ENCODE data around the gene ZNF487. TPM values are rescaled to one million over a fixed set of nuclear protein-coding genes. Genes with fewer than 3 reads are reported as not detected.
A peak's percentile ranks its signal among the peaks of the same experiment; 100 is the strongest.

ZNF487 gene
- total and polyA plus RNA-seq, 2 of the 13 experiments (the other 11 are each of a cell fraction or from before 2014, with no cell fraction given), result 7.4 to 8.8 TPM

GRCh38 chr10:43390333-43390732 lies 46.6 kb upstream of the ZNF487 start:
- FAIRE-seq (no peak), DNase-seq (ENCODE audit: low spot score) (no peak), ATAC-seq (no peak)
- H2AFZ ChIP-seq (ENCODE audit: low read length), result no peak overlapping the region
- H3K4me3 ChIP-seq (replicated peaks in 1 of 3; ENCODE audit: insufficient read depth in 1 of 3, low read depth in 2 of 3, low read length in 3 of 3), result no peak overlapping the region
- in situ Hi-C loops (cut with HindIII; ENCODE audit: extremely low pct_ligation_motif_present, low pct_unique_long_range_greater_than_20kb), result no loop called here
- H3K79me2 ChIP-seq (ENCODE audit: insufficient read depth, low read length), result peaks cover 77% of the 10 kb centered on the region
- no peak overlapping the region for H3K9ac ChIP-seq (ENCODE audit: insufficient read depth, low read depth, low read length)
- peak overlapping the region; percentile 7; the same call in 1 of the 2 replicates for H3K4me2 ChIP-seq (ENCODE audit: low read depth, low read length)
- no peaks in the 10 kb centered on the region for H3K9me3 ChIP-seq (ENCODE audit: low read length)
- H3K4me1 ChIP-seq (ENCODE audit: insufficient read depth, low read length), result peaks cover 64% of the 10 kb centered on the region
- no TSS peak for BruUV-seq (replicated peaks)
- H3K36me3 ChIP-seq (replicated peaks in 1 of 2; ENCODE audit: control insufficient read depth in 1 of 2, insufficient read depth in 2 of 2, low read length in 2 of 2), result peaks cover 33 to 88% of the 10 kb centered on the region in 2 experiments
- no peaks in the 10 kb centered on the region for H3K27me3 ChIP-seq (ENCODE audit: control insufficient read depth in 1 of 2, insufficient read depth in 2 of 2, low read length in 2 of 2)
- peaks cover 90% of the 10 kb centered on the region for H4K20me1 ChIP-seq (ENCODE audit: insufficient read depth, low read length)
- no peak overlapping the region for H3K27ac ChIP-seq (ENCODE audit: extremely low read length, insufficient read depth, low read length)
- CTCF ChIA-PET (ENCODE audit: low intra/inter-chr PET ratio, low total read pairs), result interaction anchor here (0.6 to 1.1 kb wide), 2 partner anchors 45 to 71 kb away, joined by 3 to 4 read pairs; no protein-coding TSS in a partner anchor
- intact Hi-C loops (cut with micrococcal nuclease; ENCODE audit: unreplicated experiment), result no loop called here
- POLR2A ChIA-PET, result interaction anchor here (1.0 kb wide), 1 partner anchor 30 kb away, joined by 3 read pairs; no protein-coding TSS in a partner anchor
- 91% methylated on average over 5 of the region's 5 CpGs for WGBS (ENCODE audit: low lambda C conversion rate)
- TF ChIP-seq YEATS4 (CRISPR knock-in tag; IDR thresholded peaks at IDR 0.05; ENCODE audit: borderline replicate concordance) (no peak), RBM22 (optimal IDR thresholded peaks at IDR 0.05; ENCODE audit: low read length) (peak; percentile 9), POLR2AphosphoS2 (IDR thresholded peaks at IDR 0.05; ENCODE audit: low read depth, low read length) (0 out of 2 replicates have a peak, but pooled peaks have one; percentile 48)
- TF ChIP-seq, protein P1, sequence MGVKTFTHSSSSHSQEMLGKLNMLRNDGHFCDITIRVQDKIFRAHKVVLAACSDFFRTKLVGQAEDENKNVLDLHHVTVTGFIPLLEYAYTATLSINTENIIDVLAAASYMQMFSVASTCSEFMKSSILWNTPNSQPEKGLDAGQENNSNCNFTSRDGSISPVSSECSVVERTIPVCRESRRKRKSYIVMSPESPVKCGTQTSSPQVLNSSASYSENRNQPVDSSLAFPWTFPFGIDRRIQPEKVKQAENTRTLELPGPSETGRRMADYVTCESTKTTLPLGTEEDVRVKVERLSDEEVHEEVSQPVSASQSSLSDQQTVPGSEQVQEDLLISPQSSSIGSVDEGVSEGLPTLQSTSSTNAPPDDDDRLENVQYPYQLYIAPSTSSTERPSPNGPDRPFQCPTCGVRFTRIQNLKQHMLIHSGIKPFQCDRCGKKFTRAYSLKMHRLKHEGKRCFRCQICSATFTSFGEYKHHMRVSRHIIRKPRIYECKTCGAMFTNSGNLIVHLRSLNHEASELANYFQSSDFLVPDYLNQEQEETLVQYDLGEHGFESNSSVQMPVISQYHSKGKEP (CRISPR knock-in tag; IDR thresholded peaks at IDR 0.05), result no peak
- TF ChIP-seq, protein P2, sequence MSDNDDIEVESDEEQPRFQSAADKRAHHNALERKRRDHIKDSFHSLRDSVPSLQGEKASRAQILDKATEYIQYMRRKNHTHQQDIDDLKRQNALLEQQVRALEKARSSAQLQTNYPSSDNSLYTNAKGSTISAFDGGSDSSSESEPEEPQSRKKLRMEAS (IDR thresholded peaks at IDR 0.05), result 0 out of 2 replicates have a peak, but pooled peaks have one; percentile 6

DNA sequence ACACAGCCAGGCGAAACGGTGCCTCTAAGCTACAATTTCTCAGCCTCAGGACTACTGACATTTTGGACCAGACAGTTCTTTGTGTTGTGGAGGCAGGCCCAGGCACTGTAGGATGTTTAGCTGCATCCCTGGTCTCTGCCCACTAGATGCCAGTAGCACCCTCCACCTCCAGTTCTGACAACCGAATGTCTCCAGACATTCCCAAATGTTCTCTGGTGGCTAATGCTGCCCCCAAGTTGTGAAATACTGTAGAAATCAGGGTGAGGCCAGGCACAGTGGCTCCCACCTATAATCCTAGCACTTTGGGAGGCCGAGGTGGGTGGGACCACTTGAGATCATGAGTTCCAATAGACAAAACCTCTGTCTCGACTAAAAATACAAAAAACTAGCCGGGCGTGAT lies 46.2 kb upstream of the ZNF487 start:
- Histone ChIP-seq H3K27me3 (ENCODE audit: control insufficient read depth in 1 of 2, insufficient read depth in 2 of 2, low read length in 2 of 2) (no peaks in the 10 kb centered on the region; a peak in 1 of 5 replicates), H3K79me2 (ENCODE audit: insufficient read depth, low read length) (peaks cover 81% of the 10 kb centered on the region), H3K4me1 (ENCODE audit: insufficient read depth, low read length) (peaks cover 66% of the 10 kb centered on the region), H3K9me3 (ENCODE audit: low read length) (no peaks in the 10 kb centered on the region), H4K20me1 (ENCODE audit: insufficient read depth, low read length) (peaks cover 93% of the 10 kb centered on the region), H3K36me3 (replicated peaks in 1 of 2; ENCODE audit: control insufficient read depth in 1 of 2, insufficient read depth in 2 of 2, low read length in 2 of 2) (peaks cover 33 to 88% of the 10 kb centered on the region in 2 experiments), H3K4me3 (replicated peaks in 1 of 3; ENCODE audit: insufficient read depth in 1 of 3, low read depth in 2 of 3, low read length in 3 of 3) (no peak overlapping the region), H3K4me2 (ENCODE audit: low read depth, low read length) (peak overlapping the region; percentile 7; the same call in 1 of the 2 replicates), H3K27ac (ENCODE audit: extremely low read length, insufficient read depth, low read length) (no peak overlapping the region), H3K9ac (ENCODE audit: insufficient read depth, low read depth, low read length) (no peak overlapping the region), H2AFZ (ENCODE audit: low read length) (no peak overlapping the region)
- ChIA-PET CTCF (ENCODE audit: low intra/inter-chr PET ratio, low total read pairs) (interaction anchor here (1.1 kb wide), 1 partner anchor 71 kb away, joined by 4 read pairs; no protein-coding TSS in a partner anchor), POLR2A (interaction anchor here (1.0 kb wide), 1 partner anchor 29 kb away, joined by 3 read pairs; no protein-coding TSS in a partner anchor)
- FAIRE-seq, result peak; percentile 51
- 92% methylated on average over 7 of the region's 7 CpGs for WGBS (ENCODE audit: low lambda C conversion rate)
- peak; percentile 67 for ATAC-seq
- DNase-seq (ENCODE audit: low spot score), result peak; percentile 42
- in situ Hi-C loops (cut with HindIII; ENCODE audit: extremely low pct_ligation_motif_present, low pct_unique_long_range_greater_than_20kb), result no loop called here
- intact Hi-C loops (cut with micrococcal nuclease; ENCODE audit: unreplicated experiment), result no loop called here
- no TSS peak for BruUV-seq (replicated peaks)
- TF ChIP-seq, protein P3, sequence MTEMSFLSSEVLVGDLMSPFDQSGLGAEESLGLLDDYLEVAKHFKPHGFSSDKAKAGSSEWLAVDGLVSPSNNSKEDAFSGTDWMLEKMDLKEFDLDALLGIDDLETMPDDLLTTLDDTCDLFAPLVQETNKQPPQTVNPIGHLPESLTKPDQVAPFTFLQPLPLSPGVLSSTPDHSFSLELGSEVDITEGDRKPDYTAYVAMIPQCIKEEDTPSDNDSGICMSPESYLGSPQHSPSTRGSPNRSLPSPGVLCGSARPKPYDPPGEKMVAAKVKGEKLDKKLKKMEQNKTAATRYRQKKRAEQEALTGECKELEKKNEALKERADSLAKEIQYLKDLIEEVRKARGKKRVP (CRISPR knock-in tag; IDR thresholded peaks at IDR 0.05), result no peak
- TF ChIP-seq ZBTB7B (CRISPR knock-in tag; IDR thresholded peaks at IDR 0.05), result no peak
- TF ChIP-seq, protein P4, sequence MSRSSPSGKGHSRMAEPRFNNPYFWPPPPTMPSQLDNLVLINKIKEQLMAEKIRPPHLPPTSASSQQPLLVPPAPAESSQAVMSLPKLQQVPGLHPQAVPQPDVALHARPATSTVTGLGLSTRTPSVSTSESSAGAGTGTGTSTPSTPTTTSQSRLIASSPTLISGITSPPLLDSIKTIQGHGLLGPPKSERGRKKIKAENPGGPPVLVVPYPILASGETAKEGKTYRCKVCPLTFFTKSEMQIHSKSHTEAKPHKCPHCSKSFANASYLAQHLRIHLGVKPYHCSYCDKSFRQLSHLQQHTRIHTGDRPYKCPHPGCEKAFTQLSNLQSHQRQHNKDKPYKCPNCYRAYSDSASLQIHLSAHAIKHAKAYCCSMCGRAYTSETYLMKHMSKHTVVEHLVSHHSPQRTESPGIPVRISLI (CRISPR knock-in tag; IDR thresholded peaks at IDR 0.05; ENCODE audit: borderline replicate concordance), result no peak
- TF ChIP-seq SUZ12 (IDR thresholded peaks at IDR 0.05; ENCODE audit: low read depth, low read length), result no peak
- TF ChIP-seq RNF2 (conservative IDR thresholded peaks at IDR 0.05; ENCODE audit: low read depth), result no peak
- TF ChIP-seq, protein P5, sequence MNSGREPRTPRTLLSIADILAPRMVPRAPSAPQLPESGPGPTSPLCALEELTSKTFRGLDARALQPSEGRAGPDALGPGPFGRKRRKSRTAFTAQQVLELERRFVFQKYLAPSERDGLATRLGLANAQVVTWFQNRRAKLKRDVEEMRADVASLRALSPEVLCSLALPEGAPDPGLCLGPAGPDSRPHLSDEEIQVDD (CRISPR knock-in tag; IDR thresholded peaks at IDR 0.05; ENCODE audit: borderline replicate concordance), result no peak
- TF ChIP-seq RBM22 (optimal IDR thresholded peaks at IDR 0.05; ENCODE audit: low read length), result peak; percentile 14
- TF ChIP-seq FOXC1 (CRISPR knock-in tag; IDR thresholded peaks at IDR 0.05; ENCODE audit: borderline replicate concordance), result no peak

Measured in HepG2 (cell line).